H4 (cell line): ENCODE results near the gene RASAL3. TPM values are rescaled to one million over a fixed set of nuclear protein-coding genes. Genes with fewer than 3 reads are reported as not detected.
"Not testable (repeated sequence)": the region's sequence is repeated elsewhere in the genome, so short reads cannot be mapped to it uniquely, and the experiment has no call there.

Experiments
- DNase-seq: peaks from one replicate; pipeline ENCODE4 v3.0.0-alpha.2; 2015; ENCODE audit warnings: low spot score
- total RNA-seq: library from RNA; depleted of rRNA; stranded (reverse); fragments of >200 nt; shearing (Covaris generic); gene quantifications from 2 replicates; pipeline ENCODE4 v1.2.3, GENCODE V29; 2014; rRNA removed

The RASAL3 gene
- not detected in 2 replicates for total RNA-seq

GRCh38 chr19:15464394-15465385, at the start of gene RASAL3:
Gene RASAL3 (minus strand): TSS chr19:15464544. CDS start chr19:15464358, 186 bp downstream.
- no peak for DNase-seq

- DNase-seq, result no peak
These were observed 47.5 kb upstream of the RASAL3 start for GRCh38 chr19:15511671-15512424.

DNA sequence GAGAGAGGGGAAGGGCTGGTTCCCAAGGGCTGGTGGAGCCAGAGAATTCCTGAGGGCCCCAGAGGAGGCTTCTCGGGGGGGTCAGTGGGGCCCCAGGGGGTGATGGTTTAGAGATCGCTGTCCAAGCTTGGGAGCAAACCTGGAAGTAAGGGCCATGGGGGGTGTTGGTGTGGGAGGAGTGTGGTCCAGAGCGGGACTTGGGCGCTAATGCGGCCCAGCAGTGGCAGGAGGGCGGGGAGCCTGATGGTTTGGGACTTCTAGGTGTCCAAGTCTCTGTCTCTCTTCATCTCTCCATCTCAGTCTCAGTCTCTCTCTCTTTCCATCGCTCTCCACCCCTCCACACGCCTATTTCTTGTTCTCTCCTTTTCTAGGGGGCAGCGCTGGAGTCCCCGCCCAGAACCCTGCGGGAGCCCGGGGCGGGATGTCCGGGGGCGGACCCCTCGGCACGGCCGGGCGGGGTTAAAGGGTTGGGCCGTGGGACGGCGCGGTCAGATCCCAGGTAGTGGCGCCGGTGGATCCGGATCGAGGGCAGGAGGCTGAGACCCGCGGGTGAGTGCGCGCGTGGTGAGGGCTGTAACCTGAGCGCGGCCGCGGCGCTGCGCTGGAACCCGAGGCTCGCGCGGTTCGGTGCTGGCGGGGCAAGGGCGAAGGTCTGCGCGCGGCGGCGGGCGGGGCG, 43.8 kb upstream of the RASAL3 start, which contains the start of gene CYP4F22:
Gene CYP4F22 (plus strand): TSS at position 491 of the 676 bp plus-strand sequence. CDS start 16,812 bp downstream, outside the sequence.
- DNase-seq, result no peak

DNA sequence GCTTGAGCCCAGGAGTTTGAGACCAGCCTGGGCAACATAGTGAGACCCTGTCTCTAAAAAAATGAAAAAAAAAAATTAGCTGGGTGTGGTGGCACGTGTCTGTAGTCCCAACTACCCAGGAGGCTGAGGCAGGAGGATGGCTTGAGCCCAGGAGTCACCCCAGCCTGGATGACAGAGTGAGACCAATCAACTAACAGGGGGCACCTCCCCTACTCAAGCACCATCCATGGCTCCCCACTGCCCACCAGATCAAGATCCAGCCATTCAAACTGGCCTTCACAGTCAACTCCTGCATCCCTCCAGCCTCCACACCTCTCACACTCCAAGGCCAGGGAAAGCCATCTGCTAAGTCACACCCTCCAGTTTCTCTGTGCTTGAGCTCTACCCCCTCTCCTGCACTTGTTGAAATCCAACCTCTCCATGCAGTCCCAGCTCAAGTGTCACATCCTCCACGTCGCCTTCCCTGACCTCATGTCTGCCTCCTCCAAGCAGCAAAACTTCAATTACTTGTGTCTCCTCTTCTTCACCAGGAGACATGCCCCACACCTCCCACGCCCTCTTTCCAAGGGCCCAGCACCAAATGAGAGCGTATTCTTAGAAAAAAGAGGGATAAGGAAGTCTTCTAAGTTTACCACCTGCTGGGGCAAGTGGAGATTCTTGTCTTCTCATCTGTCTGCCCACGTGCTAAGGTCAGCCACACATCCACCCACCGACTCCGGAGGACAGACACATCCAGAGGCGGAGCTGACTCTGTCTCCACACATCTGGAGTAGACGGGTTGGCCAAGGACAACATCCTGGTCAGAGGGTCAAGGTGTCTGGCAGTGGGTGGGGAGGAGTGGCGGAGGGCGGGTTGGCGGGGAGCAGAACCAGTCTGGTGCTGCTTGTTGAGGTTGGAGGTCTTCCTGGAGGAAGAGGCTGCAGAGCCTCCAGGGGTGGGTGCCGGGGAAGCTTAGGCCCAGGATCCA, 43.0 kb upstream of the RASAL3 start:
- DNase-seq, result no peak

GRCh38 chr19:15506074-15506571, 41.8 kb upstream of the RASAL3 start:
- DNase-seq, result no peak

DNA sequence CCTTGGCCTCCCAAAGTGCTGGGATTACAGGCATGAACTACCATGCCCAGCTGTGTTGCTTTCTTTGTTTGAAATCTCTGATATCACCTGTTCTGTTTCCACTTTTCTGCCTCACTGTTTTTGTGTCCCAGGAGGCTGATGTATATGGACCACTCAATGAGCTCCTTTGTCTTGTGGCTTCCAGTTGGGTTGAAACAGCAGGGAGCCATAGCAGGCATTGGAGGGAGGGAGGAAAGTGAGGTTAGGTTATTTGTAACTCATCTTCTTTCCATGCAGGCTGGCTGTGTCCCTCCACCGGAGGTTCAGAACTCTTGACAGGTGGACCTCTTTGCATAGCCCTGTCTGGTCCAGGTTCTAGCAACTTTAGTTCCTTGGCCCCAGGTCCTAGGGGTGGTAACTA, 37.9 kb upstream of the RASAL3 start:
- DNase-seq, result no peak

GRCh38 chr19:15501596-15501995, 37.3 kb upstream of the RASAL3 start:
- no peak for DNase-seq

DNA sequence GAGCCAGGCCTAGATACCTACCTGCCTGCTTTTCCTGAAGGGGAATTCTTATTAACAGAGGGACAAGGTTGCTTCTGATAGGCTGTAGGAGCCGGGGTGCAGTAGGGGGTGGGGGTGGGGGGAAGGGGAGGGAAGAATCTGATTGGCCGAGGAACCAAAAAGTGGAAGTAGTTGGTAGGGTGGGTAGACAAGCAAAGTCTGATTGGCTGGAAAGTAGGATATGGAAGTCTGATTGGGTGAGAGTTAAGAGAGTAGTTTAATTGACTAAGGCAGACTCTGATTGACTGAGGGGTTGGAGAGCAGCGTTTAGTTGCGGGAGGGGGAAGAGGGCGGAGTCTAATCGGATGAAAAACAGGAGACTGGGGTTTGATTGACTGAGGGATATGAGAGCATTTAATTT, 34.6 kb upstream of the RASAL3 start:
- DNase-seq, result no peak

GRCh38 chr19:15498156-15498858, 34.0 kb upstream of the RASAL3 start:
- DNase-seq, result no peak

GRCh38 chr19:15495151-15495550, 30.8 kb upstream of the RASAL3 start:
- DNase-seq, result no peak

DNA sequence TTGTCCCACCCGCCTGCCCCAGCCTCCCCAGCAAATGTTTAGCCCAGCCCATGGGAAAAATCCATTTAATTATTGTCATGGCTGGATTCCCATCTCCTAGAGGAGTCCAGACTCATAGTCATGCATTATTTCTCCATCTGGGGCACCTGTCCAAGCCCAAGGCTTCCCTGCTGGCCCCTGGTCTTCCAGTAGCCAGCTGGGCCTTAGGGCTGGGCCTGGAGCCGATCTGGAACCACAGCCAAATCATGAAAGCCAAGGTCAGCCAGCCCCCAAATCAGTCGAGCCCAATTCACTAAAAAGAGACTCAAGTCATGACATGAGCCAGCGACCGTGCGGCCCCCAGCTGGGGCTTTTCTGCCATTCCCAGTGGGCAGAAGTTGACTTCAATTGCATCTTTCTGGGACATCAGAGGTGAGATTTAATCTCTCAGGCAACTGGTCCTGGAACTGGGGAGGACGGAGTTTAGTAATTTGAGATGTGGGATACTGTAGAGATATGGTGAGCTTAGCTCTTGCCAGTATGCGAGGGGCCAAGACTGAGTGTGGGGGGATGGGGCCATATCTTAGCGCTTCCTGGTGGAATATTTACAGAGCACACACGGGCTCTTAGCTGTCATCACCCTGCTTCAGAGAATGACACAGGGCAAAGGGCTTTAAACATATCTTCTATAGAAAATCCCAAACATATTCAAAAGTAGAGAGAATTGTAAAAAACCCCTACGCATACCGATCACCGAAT, 24.3 kb upstream of the RASAL3 start:
- DNase-seq, result no peak

DNA sequence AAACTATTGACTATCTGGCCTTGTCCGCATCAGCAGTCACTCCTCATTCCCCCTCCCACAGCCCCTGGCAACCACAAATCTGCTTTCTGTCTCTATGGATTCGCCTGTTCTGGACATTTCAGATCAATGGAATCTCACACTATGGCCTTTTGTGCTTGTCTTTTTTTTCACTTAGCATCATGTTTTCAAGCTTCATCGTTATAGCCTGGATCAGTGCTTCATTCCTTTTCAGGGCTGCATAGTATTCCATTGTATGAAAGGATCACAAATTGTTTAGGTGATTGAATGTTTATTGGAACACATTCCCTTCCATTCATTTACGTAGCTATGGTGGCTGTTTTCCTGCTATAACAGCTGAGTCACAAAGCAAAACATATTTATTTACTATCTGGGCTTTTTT, 22.7 kb upstream of the RASAL3 start:
- DNase-seq, result no peak

- not testable (repeated sequence) for DNase-seq
These were observed 21.4 kb upstream of the RASAL3 start for GRCh38 chr19:15485768-15486167.

DNA sequence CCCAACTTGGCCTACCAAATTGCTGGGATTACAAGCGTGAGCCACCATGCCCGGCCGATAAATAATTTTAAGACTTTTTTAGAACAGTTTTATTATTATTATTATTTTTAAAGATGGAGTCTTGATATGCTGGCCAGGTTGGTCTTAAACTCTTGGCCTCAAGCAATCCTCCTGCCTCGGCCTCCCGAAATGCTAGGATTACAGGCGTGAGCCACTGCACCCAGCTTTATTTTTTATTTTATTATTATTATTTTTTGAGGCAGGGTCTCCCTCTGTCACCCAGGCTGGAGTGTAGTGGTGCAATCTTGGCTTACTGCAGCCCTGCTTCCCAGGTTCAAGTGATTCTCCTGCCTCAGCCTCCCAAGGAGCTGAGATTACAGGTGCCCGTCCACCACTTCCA, 16.7 kb upstream of the RASAL3 start:
- not testable (repeated sequence) for DNase-seq

DNA sequence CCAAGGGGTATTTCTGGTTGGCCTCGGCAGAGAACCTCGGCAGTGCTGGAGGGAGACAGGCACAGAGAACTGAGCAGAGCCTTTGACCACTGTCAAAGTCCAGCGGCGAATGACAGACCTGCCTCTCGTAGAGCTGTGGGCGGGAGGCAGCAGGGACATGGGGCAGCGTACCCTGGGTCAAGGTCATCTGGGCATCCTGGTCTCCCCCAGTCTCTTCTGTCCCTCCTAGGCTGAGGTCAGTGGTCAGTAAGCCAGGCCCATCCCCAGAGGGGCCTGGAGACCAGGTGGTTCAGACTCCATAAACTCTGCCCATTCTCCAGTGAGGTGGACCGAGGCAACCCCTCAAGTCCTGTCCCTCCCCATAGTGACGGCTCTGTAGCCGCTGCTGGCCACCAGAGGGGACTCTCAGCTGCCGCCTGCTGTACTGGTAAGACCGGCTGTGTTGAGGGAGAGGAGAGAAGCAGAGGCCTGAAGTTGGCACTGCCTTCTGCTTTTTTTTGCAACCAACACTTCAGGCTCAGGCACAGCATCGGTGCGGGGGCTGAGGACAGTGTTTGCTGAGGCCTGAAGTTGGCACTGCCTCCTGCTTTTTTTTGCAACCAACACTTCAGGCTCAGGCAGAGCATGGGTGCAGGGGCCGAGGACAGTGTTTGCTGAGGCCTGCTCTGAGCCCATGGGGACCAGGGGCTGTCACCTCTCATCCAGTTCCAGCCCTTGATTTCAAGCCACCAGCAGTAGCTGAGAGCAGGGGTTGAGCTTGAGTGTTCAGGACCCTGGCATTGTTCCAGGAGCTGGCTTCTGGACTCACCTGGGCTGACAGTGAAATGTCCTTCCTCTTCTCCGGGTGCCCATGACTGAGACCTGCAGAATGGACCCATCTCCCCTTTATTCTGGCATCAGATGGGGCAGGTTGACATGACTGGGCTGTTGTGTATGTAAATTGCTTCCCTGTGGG, 15.3 kb upstream of the RASAL3 start, which contains the start of gene PGLYRP2:
Gene PGLYRP2 (minus strand): TSS at position 111 of the 955 bp plus-strand sequence. CDS start 130 bp downstream, outside the sequence.
- no peak for DNase-seq

GRCh38 chr19:15476325-15476724, 12.0 kb upstream of the RASAL3 start:
- no peak for DNase-seq

DNA sequence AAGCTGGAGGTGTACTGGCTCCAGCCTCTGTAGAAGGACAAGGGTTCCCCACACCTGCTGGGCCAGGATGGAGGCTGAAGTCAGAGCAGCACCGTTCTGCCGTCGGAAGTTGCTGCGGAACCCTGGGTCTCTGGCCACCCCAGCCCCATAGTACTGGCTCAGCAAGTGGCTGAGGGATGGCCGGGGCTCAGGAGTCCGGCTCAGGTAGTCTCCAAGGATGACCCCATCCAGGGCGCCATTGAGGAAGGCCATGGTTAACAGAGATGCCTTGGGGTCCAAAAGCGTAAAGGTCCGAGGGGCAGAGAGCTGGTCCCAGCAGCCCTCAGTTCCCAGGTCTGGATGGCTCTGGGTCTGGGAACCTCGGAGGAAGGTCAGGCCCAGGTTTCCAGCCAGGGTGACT, 11.3 kb upstream of the RASAL3 start:
- no peak for DNase-seq

- DNase-seq, result no peak
These were observed 10.8 kb upstream of the RASAL3 start for GRCh38 chr19:15475169-15475568.
